NB4 (cell line): ENCODE measurements around the gene DPH6.
"Not testable (repeated sequence)": the region's sequence is repeated elsewhere in the genome, so short reads cannot be mapped to it uniquely, and the experiment has no call there.

Experiments
- DNase-seq: peaks from one replicate; pipeline ENCODE4 v3.0.0; 2010; ENCODE audit warnings: low read depth
- H3K4me3 ChIP-seq: one replicate; pipeline ENCODE4 v1.5.1; 2011; ENCODE audit warnings: mild to moderate bottlenecking, low read depth, low read length, moderate library complexity
- MYC ChIP-seq: IDR thresholded peaks from 2 replicates; pipeline ENCODE4 v1.6.1; 2011; ENCODE audit warnings: low read depth, low read length
- POLR2A ChIP-seq: IDR thresholded peaks from 2 replicates; pipeline ENCODE4 v1.6.1; 2011; ENCODE audit warnings: mild to moderate bottlenecking; ENCODE audit not compliant: insufficient read length; ENCODE audit errors: extremely low read depth
- TF ChIP-seq, protein P1 (sequence below): IDR thresholded peaks from one replicate; pipeline ENCODE4 v1.5.1; 2012; ENCODE audit warnings: low read depth, low read length
- TF ChIP-seq, protein P2 (sequence below): IDR thresholded peaks from 2 replicates; pipeline ENCODE4 v1.6.1; 2011; ENCODE audit warnings: low read depth, low read length

DPH6 gene, protein sequence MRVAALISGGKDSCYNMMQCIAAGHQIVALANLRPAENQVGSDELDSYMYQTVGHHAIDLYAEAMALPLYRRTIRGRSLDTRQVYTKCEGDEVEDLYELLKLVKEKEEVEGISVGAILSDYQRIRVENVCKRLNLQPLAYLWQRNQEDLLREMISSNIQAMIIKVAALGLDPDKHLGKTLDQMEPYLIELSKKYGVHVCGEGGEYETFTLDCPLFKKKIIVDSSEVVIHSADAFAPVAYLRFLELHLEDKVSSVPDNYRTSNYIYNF

DNA sequence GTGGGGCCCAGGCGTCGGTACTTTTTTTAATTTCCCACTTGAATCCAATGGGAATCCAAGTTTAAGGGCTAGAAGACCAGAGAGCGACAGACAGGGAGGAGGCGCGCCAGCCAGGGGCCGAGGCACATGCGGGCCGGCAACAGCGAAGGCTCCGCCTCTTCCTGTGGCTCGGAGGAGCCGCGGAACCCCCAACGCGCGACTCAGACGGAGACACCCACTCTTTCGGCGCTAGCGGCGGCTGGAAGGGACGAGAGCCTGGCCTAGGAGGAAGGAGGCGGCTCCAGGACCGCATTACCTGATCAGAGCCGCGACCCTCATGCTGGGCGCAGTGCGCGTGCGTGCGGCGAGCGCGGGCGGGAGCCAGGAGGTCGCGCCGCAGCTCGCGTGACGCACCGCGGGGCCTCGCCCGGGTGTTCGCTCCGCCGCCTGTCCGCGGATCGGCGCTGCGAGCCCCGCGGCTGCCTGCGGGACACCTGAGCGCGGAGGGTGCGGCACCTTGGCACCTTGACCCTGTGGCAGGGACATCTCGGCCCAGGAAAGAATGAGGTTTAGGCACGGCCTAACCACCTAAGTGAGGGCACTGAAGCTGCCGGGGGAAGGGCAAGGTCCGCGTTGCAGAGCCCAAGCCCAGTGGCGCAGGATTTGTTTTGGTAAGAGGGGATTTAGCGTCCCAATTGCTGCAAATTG lies at the start of gene DPH6:
DPH6 (minus strand) TSS at position 342 of the 687 bp plus-strand sequence; CDS start at position 318, 24 bp downstream.
- TF ChIP-seq, protein P1, sequence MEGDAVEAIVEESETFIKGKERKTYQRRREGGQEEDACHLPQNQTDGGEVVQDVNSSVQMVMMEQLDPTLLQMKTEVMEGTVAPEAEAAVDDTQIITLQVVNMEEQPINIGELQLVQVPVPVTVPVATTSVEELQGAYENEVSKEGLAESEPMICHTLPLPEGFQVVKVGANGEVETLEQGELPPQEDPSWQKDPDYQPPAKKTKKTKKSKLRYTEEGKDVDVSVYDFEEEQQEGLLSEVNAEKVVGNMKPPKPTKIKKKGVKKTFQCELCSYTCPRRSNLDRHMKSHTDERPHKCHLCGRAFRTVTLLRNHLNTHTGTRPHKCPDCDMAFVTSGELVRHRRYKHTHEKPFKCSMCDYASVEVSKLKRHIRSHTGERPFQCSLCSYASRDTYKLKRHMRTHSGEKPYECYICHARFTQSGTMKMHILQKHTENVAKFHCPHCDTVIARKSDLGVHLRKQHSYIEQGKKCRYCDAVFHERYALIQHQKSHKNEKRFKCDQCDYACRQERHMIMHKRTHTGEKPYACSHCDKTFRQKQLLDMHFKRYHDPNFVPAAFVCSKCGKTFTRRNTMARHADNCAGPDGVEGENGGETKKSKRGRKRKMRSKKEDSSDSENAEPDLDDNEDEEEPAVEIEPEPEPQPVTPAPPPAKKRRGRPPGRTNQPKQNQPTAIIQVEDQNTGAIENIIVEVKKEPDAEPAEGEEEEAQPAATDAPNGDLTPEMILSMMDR, result no peak
- TF ChIP-seq, protein P2, sequence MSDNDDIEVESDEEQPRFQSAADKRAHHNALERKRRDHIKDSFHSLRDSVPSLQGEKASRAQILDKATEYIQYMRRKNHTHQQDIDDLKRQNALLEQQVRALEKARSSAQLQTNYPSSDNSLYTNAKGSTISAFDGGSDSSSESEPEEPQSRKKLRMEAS, result peak; percentile 71
- TF ChIP-seq POLR2A (peak; percentile 80), MYC (peak; percentile 70; the same call in 1 of the 2 replicates)
- H3K4me3 ChIP-seq, result peak within 1 kb of the TSS; percentile 75
- peak; percentile 90 for DNase-seq

DNA sequence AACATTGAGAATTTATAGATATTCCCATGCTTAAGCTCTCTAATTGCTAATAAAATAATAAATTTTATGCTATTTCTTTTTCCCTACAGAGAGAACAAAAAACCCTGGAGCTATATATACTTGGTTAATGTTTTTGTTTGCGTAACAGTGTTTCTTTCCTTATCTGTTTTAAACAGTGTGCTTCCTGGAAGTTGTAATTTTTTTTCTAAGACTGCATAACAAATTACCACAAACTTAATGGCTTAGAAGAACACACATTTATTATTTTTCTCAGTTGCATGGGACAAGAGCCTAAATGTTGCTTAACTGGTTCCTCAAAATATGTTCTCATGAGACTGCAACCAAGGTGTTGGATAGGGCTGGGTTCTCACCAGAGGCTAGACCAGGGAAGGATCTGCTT lies 49.7 kb upstream of the DPH6 start:
- H3K4me3 ChIP-seq, result no peak overlapping the region
- DNase-seq, result no peak
- TF ChIP-seq, protein P1, result no peak
- TF ChIP-seq MYC, result no peak
- TF ChIP-seq, protein P2, result no peak
- no peak for TF ChIP-seq POLR2A

DNA sequence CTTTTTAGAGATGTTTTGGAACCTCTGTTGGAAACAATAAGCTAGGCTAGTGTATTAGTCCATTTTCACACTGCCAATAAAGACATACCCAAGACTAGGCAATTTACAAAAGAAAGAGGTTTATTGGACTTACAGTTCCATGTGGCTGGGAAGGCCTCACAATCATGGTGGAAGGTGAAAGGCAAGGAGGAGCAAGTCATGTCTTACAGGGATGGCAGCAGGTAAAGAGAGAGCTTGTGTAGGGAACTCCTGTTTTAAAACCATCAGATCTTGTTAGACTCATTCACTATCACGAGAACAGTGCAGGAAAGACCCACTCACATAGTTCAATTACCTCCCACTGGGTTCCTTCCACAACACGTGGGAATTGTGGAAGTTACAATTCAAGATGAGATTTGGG lies 46.0 kb upstream of the DPH6 start:
- H3K4me3 ChIP-seq, DNase-seq: not testable (repeated sequence)

DNA sequence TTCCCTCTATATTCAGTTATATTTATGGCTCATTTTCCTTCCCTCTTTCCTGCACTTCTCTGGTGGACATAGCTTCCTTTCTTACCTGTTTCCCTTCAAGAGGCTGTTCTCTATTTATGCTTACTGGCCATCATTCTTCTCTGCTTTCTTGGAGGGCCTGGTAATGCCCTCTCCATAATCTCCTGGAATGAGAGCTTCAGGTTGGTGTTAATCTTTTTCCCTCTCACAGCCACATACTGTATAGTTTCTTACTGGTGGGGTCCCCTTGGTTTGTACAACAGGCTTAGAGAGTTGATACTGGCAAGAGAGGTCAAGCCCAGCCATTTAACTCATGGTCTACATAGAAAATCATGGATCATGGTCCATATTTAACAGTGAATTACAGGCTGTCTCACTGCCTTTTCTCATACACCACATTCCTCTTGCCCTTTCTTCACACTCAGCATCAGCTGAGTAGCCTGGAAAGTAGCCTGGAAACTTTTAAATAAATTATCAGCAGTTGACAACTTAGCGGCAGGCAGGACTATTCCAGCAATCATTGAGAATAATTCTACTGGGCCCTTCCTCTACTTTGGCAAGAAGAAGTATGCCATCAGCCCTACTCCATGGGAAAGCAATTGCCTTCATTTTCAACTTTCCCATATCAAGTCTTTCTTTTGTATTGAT lies 38.0 kb upstream of the DPH6 start:
- H3K4me3 ChIP-seq, result no peak overlapping the region
- no peak for DNase-seq
- TF ChIP-seq, protein P1, result no peak

DNA sequence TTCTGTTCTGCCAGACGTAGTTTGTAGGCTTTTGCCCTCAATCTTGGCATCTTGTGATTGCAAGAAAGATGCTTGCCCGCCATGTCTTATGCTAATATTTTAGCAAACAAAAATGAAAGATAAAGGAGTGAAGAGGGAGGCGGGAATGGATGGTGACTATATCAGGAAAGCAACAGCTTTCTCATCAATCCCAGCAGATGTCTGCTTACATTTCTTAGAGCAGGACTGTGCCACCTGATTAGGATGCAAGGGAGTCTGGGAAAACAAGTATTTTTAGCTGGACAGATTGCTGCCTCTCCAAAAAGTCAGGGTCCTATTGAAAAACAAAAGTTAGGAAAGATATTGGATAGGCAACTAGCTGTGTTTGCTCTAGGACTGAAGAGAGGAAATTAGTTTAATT lies 34.6 kb upstream of the DPH6 start:
- TF ChIP-seq, protein P1, result no peak
- TF ChIP-seq POLR2A (no peak), MYC (no peak)
- TF ChIP-seq, protein P2, result no peak
- no peak overlapping the region for H3K4me3 ChIP-seq

DNA sequence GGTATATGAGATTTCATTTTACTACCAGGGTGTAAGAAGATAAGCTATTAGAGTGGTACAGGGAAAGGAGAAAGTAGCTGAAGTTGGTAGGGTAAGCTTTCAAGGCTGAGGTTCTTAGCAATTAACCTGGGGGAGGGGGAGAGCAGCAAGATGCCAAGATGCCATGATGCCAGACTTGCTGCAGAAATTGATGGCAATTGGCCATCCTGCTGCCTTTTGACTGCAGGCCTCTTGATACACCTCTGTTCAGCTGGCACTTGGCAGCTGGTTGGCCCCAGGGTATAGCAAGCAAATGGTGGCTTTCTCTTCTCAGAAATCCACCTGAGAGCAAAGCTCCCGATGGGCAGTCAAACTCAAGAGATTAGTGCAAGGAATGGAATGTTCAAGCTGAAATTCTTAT lies 21.4 kb upstream of the DPH6 start:
- no peak overlapping the region for H3K4me3 ChIP-seq
- TF ChIP-seq, protein P2, result no peak
- no peak for TF ChIP-seq MYC
- TF ChIP-seq POLR2A, result no peak
- TF ChIP-seq, protein P1, result no peak
- no peak for DNase-seq

More for the DNA sequence above, 34.6 kb upstream of the DPH6 start:
- no peak for DNase-seq
